Posterior vena cava (tissue), 2 donors: ENCODE results near the gene PFKFB3. TPM values are rescaled to one million over a fixed set of nuclear protein-coding genes. Genes with fewer than 3 reads are reported as not detected.
"Not testable (repeated sequence)": the region's sequence is repeated elsewhere in the genome, so short reads cannot be mapped to it uniquely, and the experiment has no call there.

Source experiments
- DNase-seq: peaks from one replicate; pipeline ENCODE4 v3.0.0-alpha.2; 2020; ENCODE audit warnings: low spot score
- intact Hi-C, 2 donors: fragments of 100-400 bp; cut with DNase I; formaldehyde crosslinking; loops; one replicate each; pipeline versions ENCODE4 v1.14.1 to v1.14.2; 2022 to 2023
- total RNA-seq, 2 donors: library from RNA; stranded (reverse); fragmentation: NEBNext Ultra II Directional; extraction: Animal tissue kit (Norgen Biotek cat#: 25700); gene quantifications; one replicate each; pipeline ENCODE4 v1.2.1, GENCODE V29; 2021
- donor health status: DM: yes; HTN: yes; CAD: no.
- donor health status: DM: yes; HTN: yes; CAD: no.

Gene PFKFB3
- total RNA-seq, 2 donors from 2014 or later, result 33.2 to 43.1 TPM

DNA sequence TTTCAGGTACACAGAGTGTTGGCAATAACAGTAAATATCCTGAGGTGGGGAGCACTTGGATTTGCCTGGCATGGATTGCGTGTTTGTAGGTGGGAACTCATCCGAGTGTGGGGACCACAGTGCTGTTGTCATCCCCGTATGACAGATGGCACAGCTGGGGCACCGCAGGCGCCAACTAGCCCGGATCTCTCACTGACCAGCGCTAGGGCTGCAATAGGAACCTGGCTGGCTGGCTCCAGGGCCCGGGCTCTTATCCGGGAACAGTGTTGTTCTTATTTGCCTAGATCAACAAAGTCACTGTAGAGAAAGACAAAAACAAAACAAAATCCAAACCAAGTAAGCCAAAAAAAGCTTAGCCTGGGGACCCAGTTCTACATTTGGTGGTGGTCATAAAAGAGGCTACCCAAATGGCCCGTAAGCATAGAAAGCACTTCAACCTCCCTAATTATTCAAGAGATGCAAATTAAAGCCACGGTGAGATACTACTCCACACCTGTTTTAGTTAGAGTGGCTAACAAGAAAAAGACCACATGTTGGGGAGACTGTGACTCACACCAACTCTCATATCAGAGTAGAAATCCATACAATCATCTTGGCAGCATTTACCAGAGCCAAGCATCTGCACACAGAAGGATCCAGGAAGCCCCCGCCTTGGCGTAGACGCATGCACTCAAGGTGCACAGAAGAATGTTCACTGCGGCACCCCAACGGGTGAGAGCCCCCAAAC is 27.2 kb upstream of the PFKFB3 start:
- intact Hi-C loops, result loop anchor here in 1 of 2 donors (2.0 kb wide), 1 partner anchor 13 kb away; no protein-coding TSS in a partner anchor
- DNase-seq, result no peak

DNA sequence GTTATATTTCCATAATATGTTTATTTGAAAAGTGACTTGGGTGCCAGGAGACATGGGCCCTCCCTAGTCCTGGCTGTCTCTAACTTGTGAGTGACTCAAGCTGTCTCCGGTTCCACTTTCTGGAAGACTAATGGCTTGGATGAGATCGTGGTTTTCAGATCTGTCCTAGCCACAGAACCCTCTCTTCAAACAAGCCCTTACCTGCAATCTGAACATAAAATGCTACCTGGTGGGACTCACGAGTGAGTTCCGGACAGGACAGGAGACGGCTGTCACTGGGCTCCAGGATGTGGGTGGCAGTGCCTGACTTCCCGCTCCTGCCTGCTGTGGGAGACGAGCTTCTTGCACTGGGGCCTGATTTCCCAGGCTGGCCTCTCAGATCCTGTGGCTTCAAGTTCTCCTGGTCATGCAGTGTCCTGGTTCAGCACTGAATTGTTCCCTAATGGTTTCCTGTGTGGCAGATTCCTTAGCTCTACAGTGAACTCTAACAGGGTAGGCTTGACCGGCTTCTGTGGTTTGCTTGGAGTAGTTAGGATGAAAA is 26.0 kb upstream of the PFKFB3 start:
- intact Hi-C loops, result no loop called here

DNA sequence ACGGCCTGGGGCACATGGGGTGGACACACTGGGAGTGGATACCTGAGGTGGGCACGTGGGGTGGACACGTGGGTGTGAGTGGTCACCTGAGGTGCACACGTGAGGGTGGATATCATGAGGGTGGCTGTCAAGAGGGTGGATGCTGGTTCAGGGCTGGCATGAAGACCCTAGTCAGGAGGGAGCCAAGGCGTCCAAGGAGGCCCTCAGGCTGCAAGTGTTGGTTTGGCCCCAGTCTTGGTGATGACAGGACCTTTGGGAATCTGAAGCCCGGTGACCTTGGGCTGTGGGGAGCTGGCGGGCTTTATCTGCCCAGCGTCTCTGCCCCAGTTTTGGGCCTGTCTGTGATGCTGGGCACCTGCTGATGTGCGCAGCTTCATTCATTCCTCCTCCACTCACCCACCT is 24.9 kb upstream of the PFKFB3 start:
- DNase-seq, result no peak
- intact Hi-C loops, result no loop called here

More for the DNA sequence above, 26.0 kb upstream of the PFKFB3 start:
- DNase-seq, result no peak

DNA sequence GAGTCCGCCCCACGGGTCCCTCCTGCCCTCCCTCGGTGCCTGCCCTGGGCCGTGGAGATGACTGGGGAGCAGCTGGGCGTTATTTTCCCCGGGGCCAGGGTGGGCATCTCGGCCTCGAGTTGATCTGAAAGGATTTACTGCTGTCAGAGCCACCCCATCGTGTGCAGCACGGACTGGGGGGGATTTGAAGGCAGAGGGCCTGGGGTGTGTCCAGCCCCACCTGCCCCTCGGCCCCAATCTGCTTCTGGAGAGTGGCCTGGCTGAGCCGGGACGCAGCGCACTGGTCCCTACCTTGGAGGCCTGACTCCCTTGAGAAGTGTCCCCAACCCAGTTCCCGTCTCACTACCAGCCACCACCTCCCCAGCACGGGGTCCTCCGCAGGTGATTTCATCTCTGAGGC is 24.2 kb upstream of the PFKFB3 start:
- intact Hi-C loops, result no loop called here
- DNase-seq, result no peak

DNA sequence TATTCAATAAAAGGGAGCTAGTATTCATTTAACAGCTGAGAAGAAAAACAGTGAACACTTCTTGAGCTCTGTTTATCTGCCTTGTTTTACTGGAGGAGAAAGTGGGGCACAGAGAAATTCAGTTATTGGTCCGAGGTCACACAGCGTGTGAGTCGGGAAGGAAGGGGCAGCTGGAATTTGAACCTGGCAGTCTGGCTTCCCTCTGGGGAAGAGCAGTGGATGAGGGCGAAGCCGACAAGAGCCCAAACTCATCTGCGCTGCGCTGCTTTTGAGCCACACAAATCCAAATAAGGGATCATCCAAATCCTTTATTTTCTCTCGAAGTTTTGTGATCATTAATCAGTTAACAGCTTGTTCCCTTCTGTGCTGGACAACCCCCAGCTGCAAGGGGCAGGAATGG is 23.7 kb upstream of the PFKFB3 start:
- DNase-seq, result no peak
- intact Hi-C loops, result no loop called here

DNA sequence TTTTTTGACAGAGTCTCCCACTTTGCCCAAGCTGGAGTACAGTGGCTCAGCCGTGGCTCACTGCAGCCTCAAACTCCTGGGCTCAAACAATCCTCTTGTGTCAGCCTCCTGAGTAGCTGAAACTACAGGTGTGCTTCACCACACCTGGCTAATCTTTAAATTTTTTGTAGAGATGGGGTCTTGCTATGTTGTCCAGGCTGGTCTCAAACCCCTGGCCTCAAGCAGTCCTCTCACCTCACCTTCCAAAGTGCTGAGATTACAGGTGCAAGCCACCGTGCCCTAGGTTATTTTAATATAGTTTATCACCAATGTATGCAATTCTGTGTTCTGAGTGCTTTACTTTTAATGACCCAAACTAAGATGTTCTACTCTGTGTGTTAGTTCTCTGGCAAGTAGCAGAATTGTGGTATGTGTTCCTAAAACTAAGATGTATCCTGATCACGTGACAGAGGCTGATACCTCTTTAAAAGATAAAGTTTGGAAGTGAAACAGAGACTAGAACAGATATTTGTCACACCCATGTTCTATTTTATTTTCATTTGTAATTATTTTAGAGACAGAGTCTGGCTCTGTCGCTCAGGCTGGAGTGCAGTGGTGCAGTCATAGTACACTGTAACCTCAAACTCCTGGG is 22.1 kb upstream of the PFKFB3 start:
- intact Hi-C loops, result no loop called here
- DNase-seq, result no peak

DNA sequence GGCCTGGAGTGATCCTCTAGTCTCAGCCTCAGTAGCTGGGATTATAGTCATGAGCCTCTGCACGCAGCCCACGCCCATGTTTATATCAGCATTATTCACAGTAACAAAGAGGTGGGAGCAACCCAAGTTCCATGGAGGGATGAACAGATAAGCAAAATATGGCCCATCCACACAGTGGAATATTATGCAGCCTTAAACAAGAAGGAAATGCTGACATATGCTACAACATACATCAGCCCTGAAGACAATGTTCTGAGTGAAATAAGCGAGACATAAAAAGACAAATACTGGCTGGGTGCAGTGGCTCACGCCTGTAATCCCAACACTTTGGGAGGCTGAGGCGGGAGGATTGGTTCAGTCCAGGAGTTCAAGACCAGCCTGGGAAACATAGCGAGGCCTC is 21.5 kb upstream of the PFKFB3 start:
- intact Hi-C loops, result no loop called here
- DNase-seq, result no peak

DNA sequence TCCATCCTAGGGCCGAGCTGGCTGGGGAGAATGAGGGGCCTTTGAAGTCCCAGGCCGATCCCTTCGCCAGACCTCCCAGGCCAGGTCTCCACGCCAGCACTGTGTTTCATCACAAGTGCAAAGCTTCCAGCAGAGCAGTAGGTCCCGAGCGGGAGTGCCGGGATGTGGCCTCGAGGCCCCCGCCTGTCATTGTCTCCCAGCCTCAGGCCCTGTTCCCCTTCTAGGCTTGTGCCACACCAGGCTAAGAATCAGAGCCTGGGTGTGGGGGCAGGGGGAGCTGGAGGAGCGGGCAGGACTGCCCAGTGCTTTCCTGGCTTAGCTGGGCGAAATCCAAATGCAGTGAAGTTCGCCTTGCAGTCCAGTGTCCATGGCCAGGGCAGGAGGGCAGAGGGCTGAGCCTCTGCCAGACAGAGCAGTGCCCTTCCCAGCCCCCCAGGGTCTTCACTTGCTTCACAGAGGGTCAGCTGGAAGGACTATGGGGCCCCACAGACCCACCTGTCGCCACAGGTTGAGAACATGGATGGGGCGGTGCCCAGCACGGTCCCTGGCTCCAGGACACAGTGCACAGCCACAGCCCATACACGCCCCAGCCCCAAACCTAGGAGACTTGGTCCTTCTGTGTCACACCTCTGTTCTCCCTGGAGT is 20.2 kb upstream of the PFKFB3 start:
- intact Hi-C loops, result no loop called here
- no peak for DNase-seq

DNA sequence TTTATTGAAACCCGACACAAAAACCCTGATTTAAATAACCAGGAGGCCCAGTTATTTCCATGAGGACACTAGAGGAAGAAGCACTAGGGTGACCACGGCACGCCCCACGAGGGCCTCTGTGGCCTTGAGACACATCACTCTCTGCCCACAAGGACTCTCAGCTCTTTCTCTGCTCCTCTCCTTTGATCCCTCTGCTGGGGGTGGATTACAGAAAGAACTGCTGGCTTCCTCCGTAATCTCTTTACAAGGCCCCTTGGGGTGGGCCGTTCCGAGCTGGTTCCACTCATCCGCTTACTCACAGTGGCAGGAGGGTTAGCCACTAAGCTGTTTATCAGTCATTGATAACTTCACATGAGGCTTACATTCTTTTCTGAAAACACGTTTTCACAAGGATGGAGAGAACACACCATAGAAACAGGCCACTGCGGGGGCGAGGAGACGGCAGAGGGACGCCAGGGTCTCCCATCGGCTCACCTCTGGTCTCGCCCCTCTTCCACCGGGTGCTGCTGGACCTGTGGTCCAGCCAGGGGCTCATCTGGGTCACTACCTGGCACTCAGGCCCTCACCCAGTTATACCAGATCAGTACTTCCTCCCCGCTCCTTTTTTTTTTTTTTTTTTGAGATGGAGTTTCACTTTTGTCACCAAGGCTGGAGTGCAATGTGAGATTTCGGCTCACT is 17.6 kb upstream of the PFKFB3 start:
- intact Hi-C loops, result no loop called here
- no peak for DNase-seq

DNA sequence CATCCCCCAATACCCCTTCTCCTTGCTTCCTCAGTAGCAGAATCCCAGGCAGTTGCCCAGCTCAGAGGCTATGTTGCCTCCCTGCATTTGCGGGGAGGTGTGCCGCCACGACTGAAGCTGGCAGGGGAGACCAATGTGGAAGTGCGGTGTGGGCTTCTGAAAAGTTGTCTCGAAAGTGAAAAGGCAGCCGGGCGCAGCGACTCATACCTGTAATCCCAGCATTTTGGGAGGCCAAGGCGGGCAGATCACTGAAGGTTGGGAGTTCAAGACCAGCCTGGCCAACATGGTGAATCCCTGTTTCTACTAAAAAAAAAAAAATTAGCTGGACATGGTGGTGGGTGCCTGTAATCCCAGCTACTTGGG is 15.9 kb upstream of the PFKFB3 start:
- intact Hi-C loops, result no loop called here
- no peak for DNase-seq

DNA sequence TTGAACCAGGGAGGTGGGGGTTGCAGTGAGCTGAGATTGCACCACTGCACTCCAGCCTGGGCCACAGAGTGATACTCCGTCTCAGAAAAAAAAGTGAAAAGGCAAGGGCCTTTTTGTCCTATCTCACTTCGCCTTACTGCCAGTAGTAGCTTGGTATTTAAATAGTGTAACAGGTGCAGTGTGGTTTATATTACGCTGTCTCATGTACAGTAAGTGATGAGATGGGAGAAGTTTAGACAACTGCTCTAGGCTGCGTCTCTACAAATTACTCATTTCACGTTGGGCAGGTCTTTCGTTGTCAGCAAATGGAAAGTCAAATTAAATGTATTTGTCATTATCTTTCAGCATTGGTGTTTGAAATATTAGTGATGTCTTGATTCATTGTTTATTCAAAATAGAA is 15.5 kb upstream of the PFKFB3 start:
- intact Hi-C loops, result no loop called here
- DNase-seq, result no peak

DNA sequence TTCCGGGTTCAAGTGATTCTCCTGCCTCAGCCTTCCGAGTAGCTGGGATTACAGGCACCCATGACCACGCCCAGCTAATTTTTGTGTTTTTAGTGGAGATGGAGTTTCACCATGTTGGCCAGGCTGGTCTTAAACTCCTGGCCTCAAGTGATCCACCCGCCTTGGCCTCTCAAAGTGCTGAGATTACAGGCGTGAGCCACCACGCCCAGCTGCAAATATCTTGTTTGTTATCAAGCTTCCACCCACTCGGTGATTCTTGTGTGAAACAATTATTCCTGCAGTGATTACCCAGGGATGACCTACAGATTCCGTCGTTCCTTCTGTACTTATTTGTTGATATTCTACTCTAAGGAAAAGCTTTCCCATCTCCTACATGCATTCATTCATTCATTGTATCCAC is 12.7 kb upstream of the PFKFB3 start:
- DNase-seq, result not testable (repeated sequence)
- intact Hi-C loops, result loop anchor here in 1 of 2 donors (10.0 kb wide), 1 partner anchor 45 kb away; no protein-coding TSS in a partner anchor

DNA sequence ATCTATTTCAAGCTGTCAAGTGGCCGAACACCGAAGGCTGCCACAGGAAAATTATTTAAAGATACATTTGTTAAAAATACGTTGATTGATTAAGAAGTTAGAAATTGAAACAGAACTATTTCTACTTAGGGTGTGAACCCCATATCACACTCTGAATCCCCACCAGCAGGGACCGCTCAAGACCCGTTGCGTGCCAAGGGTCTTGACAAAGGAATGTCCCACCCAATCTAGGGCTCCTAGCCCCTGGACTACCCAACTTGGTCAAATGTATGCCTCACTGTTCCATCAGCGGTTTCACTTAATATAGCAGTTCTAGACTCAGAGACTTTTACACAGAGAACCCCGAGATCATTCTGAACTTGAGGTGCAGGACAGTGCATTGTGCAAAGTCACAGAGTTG is 11.6 kb upstream of the PFKFB3 start:
- intact Hi-C loops, result loop anchor here in 1 of 2 donors (10.0 kb wide), 1 partner anchor 46 kb away; no protein-coding TSS in a partner anchor
- DNase-seq, result no peak

DNA sequence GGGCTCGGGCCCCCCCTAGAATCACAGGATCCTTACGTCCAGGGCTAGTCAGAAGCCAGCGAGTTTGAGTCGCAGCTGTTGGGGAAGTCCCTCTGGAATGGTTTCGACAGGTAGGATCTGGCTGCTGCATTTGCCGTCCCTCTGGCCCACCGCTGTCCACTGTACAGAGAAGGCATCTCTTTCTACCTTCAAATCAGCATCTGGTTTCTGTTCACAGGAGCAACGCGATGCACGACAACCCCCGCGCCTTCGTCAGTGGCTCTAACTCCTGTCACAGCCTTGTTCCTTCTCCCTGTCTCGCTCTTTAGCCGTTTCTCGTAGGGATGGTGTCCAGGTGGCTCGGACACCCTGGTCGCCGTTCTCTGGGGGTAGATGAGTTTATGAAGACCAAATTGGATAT is 11.2 kb upstream of the PFKFB3 start:
- no peak for DNase-seq
- intact Hi-C loops, result loop anchor here in 1 of 2 donors (10.0 kb wide), 1 partner anchor 47 kb away; no protein-coding TSS in a partner anchor

DNA sequence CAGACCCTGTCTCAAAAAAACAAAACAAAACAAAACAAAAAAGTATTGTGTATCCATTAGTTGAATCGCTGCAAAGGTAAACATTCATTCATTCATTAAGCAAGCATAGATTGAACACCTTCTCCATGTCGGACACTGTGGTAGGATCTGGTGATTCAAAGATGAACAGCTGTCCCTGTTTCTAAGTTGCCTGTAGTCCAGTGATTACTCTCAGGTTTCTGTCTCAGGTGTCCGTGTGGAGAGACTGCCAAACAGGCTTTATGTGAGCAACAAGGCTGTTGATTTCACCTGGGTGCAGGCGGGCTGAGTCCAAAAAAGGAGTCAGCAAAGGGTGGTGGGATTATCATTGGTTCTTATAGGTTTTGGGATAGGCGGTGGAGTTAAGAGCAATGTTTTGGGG is 9.4 kb upstream of the PFKFB3 start:
- intact Hi-C loops, result loop anchor here in 1 of 2 donors (10.0 kb wide), 1 partner anchor 49 kb away; no protein-coding TSS in a partner anchor

DNA sequence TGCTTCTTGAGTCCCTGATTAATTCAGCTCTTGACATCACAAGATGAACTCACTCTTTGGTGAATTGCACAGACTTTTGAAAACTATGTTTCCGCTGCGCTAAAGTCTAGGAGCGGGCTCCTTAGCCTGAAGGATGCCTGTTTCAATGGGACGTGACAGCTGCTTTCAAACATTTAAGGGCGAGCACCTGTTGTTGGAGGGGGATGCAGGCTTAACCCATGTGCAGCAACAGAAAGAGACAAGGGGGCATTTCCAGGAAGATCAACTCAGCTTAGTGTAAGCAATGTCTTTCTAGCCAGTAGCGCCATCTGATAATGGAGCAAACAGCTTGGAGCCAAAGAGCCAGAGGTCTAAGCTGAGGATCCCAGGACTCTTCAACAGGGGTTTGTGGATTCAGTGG is 8.4 kb upstream of the PFKFB3 start:
- no peak for DNase-seq
- intact Hi-C loops, result loop anchor here in 1 of 2 donors (10.0 kb wide), 1 partner anchor 50 kb away; no protein-coding TSS in a partner anchor

More for the DNA sequence above, 9.4 kb upstream of the PFKFB3 start:
- not testable (repeated sequence) for DNase-seq

DNA sequence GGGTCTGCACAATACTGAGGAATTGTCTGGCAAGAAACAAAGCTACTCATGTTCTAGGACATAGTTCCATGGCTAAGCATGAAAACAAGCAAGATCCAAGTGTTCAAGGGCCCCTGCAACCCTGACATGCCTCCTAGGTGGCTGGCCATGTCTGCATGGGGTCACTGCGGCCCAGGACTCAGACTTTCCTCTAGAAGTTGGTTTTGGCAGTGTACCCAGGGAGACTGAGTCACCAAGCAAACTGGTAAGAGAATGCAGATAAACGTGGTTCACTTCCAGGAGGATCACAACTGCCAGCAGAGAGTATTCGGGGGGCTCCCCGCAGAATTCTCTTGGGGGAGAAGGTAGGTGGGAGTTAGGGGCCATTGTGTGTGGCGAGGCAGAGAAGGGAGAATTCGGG is 7.4 kb upstream of the PFKFB3 start:
- intact Hi-C loops, result loop anchor here in 1 of 2 donors (10.0 kb wide), 1 partner anchor 51 kb away; no protein-coding TSS in a partner anchor

DNA sequence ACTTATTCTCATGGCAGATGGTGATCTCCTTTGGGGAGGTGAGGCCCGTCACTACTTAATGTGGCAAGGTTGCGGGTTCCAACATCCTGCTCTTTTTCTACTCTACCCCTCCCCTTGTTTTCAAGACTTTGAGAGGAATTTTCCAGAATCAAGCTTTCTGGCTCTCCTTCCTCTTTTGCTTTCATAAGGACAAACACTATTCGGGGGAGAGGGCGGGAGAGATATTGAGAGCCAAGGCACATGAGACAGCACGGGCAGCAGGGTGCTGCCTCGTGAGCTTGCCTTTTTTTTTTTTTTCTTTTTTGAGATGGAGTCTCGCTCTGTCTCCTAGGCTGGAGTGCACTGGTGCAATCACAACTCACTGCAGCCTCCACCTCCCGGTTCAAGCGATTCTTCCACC is 6.9 kb upstream of the PFKFB3 start:
- DNase-seq, result no peak
- intact Hi-C loops, result loop anchor here in 1 of 2 donors (10.0 kb wide), 1 partner anchor 51 kb away; no protein-coding TSS in a partner anchor

More for the DNA sequence above, 7.4 kb upstream of the PFKFB3 start:
- DNase-seq, result no peak

DNA sequence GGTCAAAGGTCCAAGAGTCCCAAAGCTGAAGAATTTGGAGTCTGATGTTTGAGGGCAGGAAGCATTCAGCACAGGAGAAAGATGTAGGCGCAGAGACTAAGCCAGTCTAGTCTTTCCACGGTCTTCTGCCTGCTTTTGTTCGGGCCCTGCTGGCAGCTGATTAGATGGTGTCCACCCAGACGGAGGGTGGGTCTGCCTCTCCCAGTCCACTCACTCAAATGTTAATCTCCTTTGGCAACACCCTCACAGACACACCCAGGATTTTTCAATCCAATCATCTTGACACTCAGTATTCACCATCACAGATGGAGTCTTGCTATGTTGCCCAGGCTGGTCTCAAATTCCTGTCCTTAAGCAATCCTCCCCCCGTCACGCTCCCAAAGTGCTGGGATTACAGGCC is 6.2 kb upstream of the PFKFB3 start:
- DNase-seq, result not testable (repeated sequence)
- intact Hi-C loops, result loop anchor here in 1 of 2 donors (10.0 kb wide), 1 partner anchor 52 kb away; no protein-coding TSS in a partner anchor
